ENCODE results near the gene LEMD2.

Gene LEMD2

GRCh38 chr6:33771146-33772081 lies 17.5 kb downstream of the LEMD2 start (continued):
- TF ChIP-seq ZNF121 (tag by site-specific recombination; IDR thresholded peaks at IDR 0.05) (no peak), GLI2 (tag by site-specific recombination; IDR thresholded peaks at IDR 0.05; ENCODE audit: borderline replicate concordance, low read depth) (no peak), GLIS2 (tag by site-specific recombination; IDR thresholded peaks at IDR 0.05) (peak; percentile 90), SETDB1 (IDR thresholded peaks at IDR 0.05; ENCODE audit: insufficient read length, low read length) (no peak), ZNF335 (tag by site-specific recombination; conservative IDR thresholded peaks at IDR 0.05) (peak; percentile 31; the same call in 1 of the 2 replicates), ZNF112 (tag by site-specific recombination; IDR thresholded peaks at IDR 0.05) (no peak), HOXA7 (CRISPR knock-in tag; IDR thresholded peaks at IDR 0.05; ENCODE audit: borderline replicate concordance) (no peak), ZNF837 (tag by site-specific recombination; IDR thresholded peaks at IDR 0.05) (no peak), ZNF747 (tag by site-specific recombination; IDR thresholded peaks at IDR 0.05) (no peak), ZNF248 (tag by site-specific recombination; IDR thresholded peaks at IDR 0.05) (no peak), ZSCAN30 (tag by site-specific recombination; IDR thresholded peaks at IDR 0.05) (peak; percentile 92), PRDM10 (tag by site-specific recombination; IDR thresholded peaks at IDR 0.05) (peak; percentile 10; the same call in 1 of the 2 replicates), ZNF660 (tag by site-specific recombination; IDR thresholded peaks at IDR 0.05) (peak; percentile 92), TSHZ1 (tag by site-specific recombination; IDR thresholded peaks at IDR 0.05; ENCODE audit: borderline replicate concordance) (no peak), ZSCAN4 (tag by site-specific recombination; IDR thresholded peaks at IDR 0.05) (no peak), ZNF266 (tag by site-specific recombination; IDR thresholded peaks at IDR 0.05; ENCODE audit: low read depth) (no peak), ZNF600 (tag by site-specific recombination; IDR thresholded peaks at IDR 0.05) (peak; percentile 72)
- TF ChIP-seq, protein P1, sequence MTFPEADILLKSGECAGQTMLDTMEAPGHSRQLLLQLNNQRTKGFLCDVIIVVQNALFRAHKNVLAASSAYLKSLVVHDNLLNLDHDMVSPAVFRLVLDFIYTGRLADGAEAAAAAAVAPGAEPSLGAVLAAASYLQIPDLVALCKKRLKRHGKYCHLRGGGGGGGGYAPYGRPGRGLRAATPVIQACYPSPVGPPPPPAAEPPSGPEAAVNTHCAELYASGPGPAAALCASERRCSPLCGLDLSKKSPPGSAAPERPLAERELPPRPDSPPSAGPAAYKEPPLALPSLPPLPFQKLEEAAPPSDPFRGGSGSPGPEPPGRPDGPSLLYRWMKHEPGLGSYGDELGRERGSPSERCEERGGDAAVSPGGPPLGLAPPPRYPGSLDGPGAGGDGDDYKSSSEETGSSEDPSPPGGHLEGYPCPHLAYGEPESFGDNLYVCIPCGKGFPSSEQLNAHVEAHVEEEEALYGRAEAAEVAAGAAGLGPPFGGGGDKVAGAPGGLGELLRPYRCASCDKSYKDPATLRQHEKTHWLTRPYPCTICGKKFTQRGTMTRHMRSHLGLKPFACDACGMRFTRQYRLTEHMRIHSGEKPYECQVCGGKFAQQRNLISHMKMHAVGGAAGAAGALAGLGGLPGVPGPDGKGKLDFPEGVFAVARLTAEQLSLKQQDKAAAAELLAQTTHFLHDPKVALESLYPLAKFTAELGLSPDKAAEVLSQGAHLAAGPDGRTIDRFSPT (tag by site-specific recombination; IDR thresholded peaks at IDR 0.05), result no peak
- TF ChIP-seq, protein P2, sequence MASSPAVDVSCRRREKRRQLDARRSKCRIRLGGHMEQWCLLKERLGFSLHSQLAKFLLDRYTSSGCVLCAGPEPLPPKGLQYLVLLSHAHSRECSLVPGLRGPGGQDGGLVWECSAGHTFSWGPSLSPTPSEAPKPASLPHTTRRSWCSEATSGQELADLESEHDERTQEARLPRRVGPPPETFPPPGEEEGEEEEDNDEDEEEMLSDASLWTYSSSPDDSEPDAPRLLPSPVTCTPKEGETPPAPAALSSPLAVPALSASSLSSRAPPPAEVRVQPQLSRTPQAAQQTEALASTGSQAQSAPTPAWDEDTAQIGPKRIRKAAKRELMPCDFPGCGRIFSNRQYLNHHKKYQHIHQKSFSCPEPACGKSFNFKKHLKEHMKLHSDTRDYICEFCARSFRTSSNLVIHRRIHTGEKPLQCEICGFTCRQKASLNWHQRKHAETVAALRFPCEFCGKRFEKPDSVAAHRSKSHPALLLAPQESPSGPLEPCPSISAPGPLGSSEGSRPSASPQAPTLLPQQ (tag by site-specific recombination; IDR thresholded peaks at IDR 0.05), result peak; percentile 86
- TF ChIP-seq, protein P3, sequence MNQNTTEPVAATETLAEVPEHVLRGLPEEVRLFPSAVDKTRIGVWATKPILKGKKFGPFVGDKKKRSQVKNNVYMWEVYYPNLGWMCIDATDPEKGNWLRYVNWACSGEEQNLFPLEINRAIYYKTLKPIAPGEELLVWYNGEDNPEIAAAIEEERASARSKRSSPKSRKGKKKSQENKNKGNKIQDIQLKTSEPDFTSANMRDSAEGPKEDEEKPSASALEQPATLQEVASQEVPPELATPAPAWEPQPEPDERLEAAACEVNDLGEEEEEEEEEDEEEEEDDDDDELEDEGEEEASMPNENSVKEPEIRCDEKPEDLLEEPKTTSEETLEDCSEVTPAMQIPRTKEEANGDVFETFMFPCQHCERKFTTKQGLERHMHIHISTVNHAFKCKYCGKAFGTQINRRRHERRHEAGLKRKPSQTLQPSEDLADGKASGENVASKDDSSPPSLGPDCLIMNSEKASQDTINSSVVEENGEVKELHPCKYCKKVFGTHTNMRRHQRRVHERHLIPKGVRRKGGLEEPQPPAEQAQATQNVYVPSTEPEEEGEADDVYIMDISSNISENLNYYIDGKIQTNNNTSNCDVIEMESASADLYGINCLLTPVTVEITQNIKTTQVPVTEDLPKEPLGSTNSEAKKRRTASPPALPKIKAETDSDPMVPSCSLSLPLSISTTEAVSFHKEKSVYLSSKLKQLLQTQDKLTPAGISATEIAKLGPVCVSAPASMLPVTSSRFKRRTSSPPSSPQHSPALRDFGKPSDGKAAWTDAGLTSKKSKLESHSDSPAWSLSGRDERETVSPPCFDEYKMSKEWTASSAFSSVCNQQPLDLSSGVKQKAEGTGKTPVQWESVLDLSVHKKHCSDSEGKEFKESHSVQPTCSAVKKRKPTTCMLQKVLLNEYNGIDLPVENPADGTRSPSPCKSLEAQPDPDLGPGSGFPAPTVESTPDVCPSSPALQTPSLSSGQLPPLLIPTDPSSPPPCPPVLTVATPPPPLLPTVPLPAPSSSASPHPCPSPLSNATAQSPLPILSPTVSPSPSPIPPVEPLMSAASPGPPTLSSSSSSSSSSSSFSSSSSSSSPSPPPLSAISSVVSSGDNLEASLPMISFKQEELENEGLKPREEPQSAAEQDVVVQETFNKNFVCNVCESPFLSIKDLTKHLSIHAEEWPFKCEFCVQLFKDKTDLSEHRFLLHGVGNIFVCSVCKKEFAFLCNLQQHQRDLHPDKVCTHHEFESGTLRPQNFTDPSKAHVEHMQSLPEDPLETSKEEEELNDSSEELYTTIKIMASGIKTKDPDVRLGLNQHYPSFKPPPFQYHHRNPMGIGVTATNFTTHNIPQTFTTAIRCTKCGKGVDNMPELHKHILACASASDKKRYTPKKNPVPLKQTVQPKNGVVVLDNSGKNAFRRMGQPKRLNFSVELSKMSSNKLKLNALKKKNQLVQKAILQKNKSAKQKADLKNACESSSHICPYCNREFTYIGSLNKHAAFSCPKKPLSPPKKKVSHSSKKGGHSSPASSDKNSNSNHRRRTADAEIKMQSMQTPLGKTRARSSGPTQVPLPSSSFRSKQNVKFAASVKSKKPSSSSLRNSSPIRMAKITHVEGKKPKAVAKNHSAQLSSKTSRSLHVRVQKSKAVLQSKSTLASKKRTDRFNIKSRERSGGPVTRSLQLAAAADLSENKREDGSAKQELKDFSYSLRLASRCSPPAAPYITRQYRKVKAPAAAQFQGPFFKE (tag by site-specific recombination; IDR thresholded peaks at IDR 0.05; ENCODE audit: borderline replicate concordance), result no peak

Measured in HEK293 (cell line).